Hematopoietic multipotent progenitor cell treated with erythropoietin and hydrocortisone succinate and interleukin-3 and kit ligand, for 15 days (in vitro differentiated cells): Measurements from ENCODE around the gene SLCO3A1.

Source experiments
- DNase-seq: peaks from one replicate; pipeline ENCODE4 v3.0.0-alpha.2; 2015; ENCODE audit warnings: low spot score

The SLCO3A1 gene

DNA sequence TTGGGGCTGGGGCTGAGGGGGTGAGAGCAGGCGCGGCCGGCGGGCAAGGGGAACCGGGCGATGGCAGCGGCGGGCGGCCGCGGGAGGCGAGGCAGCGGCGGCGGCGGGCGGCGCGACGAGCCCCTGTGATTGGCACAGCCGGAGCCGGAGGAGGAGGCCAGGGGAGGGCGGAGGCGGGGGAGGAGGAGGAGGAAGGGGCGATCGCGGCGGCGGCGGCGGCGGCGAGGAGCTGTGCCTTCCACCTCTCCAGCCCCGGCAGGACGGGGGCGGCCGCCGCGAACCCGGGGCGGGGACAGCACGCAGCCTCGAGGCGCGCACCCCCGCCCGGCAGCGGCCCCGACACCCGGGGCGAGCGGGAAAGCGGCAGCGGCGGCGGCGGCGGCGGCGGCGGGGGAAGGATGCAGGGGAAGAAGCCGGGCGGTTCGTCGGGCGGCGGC, at the start of gene SLCO3A1:
Gene SLCO3A1, plus strand, starts transcription at position 198 of the 437 bp plus-strand sequence.
- no peak for DNase-seq

- no peak for DNase-seq
These were observed 46.4 kb upstream of the SLCO3A1 start for GRCh38 chr15:91807122-91807521.

GRCh38 chr15:91813924-91814323, 39.6 kb upstream of the SLCO3A1 start:
- no peak for DNase-seq

DNA sequence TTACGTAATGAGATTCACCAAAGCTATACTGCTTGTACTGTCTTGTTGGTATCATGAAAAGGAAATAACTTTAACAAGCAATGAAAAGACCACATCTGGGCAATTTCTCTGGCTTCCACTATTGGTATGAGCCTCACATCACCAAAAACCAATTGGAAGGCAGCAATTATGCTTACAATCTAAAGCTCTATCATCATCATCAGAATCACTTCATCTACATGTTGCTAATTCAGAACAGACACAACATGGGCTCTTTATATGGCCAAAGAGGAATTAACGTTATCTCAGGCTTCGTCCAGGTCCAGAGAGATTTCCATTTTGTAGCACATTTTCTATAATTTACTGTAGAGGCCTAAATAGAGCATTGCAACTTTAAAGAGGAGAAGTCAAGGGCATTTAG, 36.6 kb upstream of the SLCO3A1 start:
- DNase-seq: no peak

DNA sequence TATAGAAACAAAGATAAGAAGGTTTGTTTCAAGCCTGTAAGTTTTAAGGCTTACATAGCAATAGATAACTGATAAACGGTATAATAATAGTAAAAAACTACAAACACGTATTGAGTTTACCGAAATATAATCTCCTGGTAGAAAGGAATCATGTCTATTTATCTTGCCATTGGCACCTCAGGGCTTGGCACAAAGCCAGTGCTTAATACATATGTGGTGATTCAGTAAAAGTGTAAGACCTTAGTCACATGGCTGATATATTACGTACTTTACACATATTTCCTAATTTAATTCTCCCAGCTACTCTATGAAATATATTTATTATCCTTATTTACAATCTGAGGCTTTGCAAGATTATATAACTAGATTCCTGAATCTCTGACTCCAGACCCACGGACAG, 32.0 kb upstream of the SLCO3A1 start:
- no peak for DNase-seq

- no peak for DNase-seq
These were observed 29.3 kb upstream of the SLCO3A1 start for GRCh38 chr15:91824256-91824655.

GRCh38 chr15:91826443-91826842, 27.1 kb upstream of the SLCO3A1 start:
- no peak for DNase-seq

DNA sequence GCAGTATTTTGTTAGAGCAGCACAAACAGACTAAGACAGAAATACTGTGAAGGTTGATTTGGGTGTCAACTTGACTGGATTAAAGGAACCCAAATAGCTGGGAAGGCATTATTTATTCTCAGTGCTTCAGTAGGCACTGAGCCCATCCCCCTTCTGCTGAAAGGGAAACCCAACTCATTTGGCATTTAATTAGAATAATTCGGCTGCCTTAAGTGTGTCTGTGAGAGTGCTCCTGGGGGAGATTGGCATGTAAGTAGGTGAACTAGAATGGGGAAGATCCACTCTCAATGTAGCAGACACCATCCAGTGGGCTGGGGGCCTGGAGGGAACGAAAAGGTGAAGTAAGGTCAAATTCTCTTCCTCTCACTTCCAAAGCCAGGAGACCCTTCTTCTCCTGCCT, 20.5 kb upstream of the SLCO3A1 start:
- DNase-seq: no peak

- DNase-seq: no peak
These were observed 13.6 kb upstream of the SLCO3A1 start for GRCh38 chr15:91839867-91840266.

DNA sequence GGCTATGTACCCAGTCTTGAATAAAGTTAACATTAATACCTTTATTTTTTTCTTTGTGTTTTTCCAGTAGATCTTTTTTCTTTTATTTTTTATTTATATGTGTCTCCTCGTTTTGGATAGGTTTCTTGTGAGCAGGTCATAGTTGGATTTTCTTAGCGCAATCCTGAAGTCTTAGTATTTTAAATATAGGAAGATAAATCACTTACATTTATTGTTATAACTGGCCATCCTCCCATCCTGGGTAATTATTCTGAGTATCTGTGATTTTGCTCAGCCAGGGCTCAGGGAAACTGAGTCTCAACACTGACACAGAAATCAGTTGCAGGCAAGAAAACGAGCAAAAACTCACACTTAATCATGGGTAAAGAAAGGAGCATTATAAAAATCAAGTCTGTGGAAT, 11.6 kb upstream of the SLCO3A1 start:
- no peak for DNase-seq

- no peak for DNase-seq
These were observed 9.2 kb upstream of the SLCO3A1 start for GRCh38 chr15:91844341-91844740.

DNA sequence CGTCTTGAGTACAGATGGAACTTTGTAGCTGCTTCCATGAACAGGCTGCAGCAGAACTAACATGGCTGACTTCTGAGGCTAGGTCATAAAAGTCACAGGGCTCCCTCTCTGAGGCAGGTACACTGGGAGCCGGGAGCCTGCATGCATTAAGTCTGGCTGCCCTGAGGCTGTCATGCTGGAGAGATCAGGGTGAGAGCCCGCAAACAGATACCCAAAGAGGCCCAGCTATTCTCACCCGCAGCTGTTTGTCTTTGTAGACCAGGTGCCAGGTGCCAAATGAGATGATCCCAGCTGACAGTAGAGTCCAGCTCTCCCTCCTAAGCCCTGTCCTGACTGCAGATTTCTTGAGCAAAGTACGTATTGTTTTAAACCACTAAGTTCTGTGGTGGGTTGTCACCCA, 8.6 kb upstream of the SLCO3A1 start:
- no peak for DNase-seq

GRCh38 chr15:91845720-91846119, 7.8 kb upstream of the SLCO3A1 start:
- no peak for DNase-seq

DNA sequence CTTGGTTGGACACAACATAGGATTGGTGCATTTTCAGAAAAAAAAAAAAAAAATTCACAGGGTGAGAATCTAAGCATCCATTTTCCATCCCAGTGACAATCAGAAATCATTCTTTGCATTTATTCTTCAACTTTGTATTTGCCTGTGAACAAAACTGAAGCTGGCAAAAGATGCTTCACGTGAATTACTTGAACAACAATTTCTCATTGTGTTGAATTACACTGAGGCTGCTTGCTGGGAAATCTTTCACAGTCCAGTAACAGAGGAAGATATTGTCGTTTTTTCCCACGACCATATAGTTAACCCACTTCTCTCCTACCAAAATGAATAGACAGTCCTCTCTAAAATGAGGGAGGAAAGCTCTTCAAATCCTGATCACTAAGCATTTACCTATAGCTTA, 4.3 kb upstream of the SLCO3A1 start:
- DNase-seq: no peak

GRCh38 chr15:91849749-91850161, 3.8 kb upstream of the SLCO3A1 start:
- DNase-seq: peak; percentile 5

DNA sequence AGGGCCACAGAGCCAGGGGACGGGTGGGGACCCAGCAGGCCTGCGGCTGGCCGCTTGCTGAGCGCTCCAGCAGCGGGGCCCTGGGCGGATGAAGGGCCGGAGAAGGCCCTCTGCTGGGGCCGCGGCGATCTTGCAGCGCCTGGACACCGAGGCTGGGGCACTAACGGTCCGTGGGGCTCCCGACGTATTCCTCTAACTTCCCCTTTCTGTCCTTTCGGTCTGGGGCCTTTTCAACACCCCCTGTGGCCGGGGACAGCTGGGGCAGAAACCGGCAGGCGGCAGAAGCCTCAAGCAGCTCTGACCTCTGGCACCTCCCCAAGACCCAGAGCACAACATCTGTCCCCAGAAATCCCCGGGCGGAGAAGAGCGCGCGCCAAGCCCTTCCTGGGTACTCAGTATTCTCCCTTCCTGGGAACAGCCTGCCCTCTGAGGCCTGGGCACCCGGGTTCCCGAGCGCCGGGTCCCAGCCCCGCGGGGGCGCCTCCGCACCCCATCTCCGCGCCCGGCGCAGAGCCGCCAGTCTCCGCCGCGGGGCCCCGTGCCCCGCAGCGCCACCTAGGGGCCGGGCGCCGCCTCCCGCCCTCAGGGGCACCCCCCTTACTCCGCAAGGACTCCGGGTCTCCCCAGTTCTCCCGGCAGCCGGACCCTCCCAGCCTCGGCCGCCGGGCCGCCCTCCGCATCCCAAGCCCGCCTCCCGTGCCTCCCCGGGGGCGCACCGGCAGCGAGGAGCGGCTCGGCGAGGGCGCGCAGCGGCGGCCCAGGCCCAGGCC, 582 bp upstream of the SLCO3A1 start:
- DNase-seq: peak; percentile 49

DNA sequence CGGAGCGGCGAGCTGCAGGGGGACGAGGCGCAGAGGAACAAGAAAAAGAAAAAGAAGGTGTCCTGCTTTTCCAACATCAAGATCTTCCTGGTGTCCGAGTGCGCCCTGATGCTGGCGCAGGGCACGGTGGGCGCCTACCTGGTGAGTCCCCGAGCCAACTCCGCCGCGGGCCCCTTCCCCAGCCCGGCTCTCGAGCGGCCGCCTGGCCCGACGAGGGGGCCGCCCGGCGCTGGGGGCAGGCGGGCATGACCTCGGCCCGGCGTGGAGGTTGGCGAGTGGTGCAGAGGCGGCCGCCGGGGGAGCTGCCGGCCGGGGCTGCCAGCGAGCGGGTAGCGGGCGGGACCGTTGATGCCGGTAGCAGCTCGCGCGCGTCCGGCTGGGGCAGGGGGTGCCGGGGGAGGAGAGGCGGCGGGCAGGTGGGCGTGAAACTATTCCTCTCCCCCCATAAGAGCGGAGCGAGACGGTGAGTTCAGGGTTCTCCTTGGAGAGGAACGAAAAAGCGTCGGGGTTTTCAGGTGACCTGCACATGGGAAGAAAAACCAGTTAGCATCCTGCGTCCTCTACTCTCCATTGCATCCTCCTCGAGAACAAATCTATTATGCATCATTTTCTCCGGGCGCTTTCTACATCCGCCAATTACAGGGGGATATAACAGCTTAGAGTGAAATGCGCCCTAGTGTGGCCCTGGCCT, 585 bp downstream of the SLCO3A1 start:
- no peak for DNase-seq

DNA sequence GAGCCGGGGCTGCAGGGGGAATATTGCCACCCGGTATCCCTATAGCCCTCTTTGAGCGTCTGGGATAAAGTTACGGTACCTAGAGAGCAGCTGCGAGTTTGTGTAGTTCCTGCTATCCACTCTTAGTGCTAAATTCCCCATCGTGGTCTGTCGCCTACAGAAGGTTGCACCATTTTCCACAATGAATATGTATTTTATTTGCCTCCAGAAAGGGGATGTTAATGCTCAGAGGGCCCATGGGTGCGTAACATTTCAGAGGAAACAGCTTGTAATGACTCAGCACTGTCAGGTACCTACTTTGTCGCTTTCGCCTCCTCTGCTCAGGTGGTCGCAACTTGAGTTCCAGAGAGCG, 1.1 kb downstream of the SLCO3A1 start:
- no peak for DNase-seq

DNA sequence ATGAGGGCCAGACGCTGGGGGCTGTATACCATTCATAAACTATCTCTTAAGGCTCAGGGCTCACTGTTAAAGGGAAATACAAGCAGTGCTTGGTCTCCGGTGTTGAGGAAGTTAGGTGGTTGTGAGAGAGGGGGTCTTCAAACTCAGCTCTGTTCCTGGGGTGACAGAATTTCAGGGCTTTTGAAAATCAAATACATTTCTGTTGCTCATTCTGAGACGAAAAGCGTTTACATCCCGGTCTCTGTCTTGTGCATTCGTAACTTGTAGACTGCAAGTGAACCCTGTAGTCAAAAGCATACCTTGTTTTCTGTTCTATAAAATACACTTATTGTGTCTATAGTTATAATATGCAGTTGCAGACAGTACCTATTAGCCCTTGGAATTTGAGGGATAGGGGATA, 1.7 kb downstream of the SLCO3A1 start:
- no peak for DNase-seq

- no peak for DNase-seq
These were observed 2.4 kb downstream of the SLCO3A1 start for GRCh38 chr15:91855684-91856489.

DNA sequence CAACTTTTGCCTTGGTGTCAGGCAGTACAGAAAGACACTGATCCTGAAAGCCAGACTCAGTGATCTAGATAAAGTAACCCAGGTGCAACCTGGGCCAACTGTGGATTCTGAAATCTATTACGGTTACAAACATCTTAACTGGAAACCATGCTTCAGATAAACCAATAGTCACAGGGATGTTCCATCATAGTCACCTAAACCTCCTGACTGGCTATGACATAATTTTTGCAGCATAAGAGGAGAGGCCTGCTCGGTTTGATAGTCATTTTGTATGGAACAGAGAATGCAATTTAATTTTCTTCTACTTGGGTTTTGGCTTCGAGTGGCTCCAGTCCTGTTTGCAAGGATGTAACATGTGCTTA, 3.7 kb downstream of the SLCO3A1 start:
- DNase-seq: no peak

GRCh38 chr15:91857772-91858171, 4.3 kb downstream of the SLCO3A1 start:
- DNase-seq: no peak

DNA sequence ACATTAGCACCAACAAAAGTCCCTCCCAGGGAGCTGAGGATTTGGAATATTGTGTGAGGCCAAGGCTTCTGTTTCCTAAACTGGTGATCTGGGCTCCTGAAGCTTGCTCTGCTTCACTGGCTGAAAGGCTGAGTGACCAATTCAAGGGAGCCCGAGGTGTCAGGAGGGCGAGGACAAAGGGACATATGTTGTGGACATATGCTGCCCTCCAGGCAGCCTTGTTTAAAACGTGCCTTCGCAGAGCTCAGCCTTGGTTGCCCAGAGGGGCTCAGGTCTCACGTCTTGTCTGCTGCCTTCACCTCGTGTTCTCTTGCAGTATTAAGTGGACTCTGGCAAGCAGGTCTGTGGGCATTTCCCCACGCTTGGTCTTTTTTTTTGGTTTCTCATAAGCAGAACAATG, 7.0 kb downstream of the SLCO3A1 start:
- no peak for DNase-seq
